ENCODE measurements around the gene MYBL2. TPM values are rescaled to one million over a fixed set of nuclear protein-coding genes. Genes with fewer than 3 reads are reported as not detected.
"Not testable (repeated sequence)": the region's sequence is repeated elsewhere in the genome, so short reads cannot be mapped to it uniquely, and the experiment has no call there.

The MYBL2 gene
- polyA plus RNA-seq, 1 of the 3 experiments (the other 2 are of a cell fraction) = 9.7 TPM

GRCh38 chr20:43642548-43642947 lies 24.4 kb upstream of the MYBL2 start:
- H3K36me3 ChIP-seq (replicated peaks in 1 of 2; ENCODE audit: control insufficient read depth in 1 of 2, insufficient read depth in 2 of 2, low read length in 1 of 2) = peaks cover 30 to 32% of the 10 kb centered on the region in 2 experiments
- H3K27me3 ChIP-seq (ENCODE audit: insufficient read depth) = no peaks in the 10 kb centered on the region
- TF ChIP-seq FOXM1 (IDR thresholded peaks at IDR 0.05; ENCODE audit: low read depth) (no peak), POLR2AphosphoS5 (IDR thresholded peaks at IDR 0.05; ENCODE audit: low read depth, low read length) (no peak), FOSL2 (IDR thresholded peaks at IDR 0.05; ENCODE audit: borderline replicate concordance, low read depth) (no peak), CTCF (IDR thresholded peaks at IDR 0.05) (no peak), FOXJ3 (CRISPR knock-in tag; IDR thresholded peaks at IDR 0.05) (no peak), MXI1 (IDR thresholded peaks at IDR 0.05; ENCODE audit: low read depth, low read length) (no peak), PBX3 (IDR thresholded peaks at IDR 0.05) (no peak), SMC3 (IDR thresholded peaks at IDR 0.05; ENCODE audit: low read depth, low read length) (no peak), SIN3A (IDR thresholded peaks at IDR 0.05; ENCODE audit: borderline replicate concordance, low read depth, low read length) (no peak), TCF12 (IDR thresholded peaks at IDR 0.05) (no peak), EZH2phosphoT487 (IDR thresholded peaks at IDR 0.05; ENCODE audit: borderline replicate concordance, low read depth) (no peak)
- H3K9ac ChIP-seq = no peak overlapping the region
- H4K20me1 ChIP-seq (ENCODE audit: insufficient read depth) = no peaks in the 10 kb centered on the region
- no peak overlapping the region for H3K27ac ChIP-seq (ENCODE audit: low read depth in 2 of 2, low read length in 1 of 2)
- H3K4me1 ChIP-seq (ENCODE audit: control insufficient read depth in 1 of 2, insufficient read depth in 2 of 2, low read depth in 1 of 2, low read length in 1 of 2) = no peaks in the 10 kb centered on the region
- H3K4me3 ChIP-seq (ENCODE audit: low read depth in 2 of 2, low read length in 1 of 2) = no peak overlapping the region
- no peak overlapping the region for H3K4me2 ChIP-seq
- no peak overlapping the region for H2AFZ ChIP-seq (ENCODE audit: low read depth)
- CTCF ChIA-PET = interaction anchor here (1.4 kb wide), 1 partner anchor 12 kb away, joined by 3 read pairs; no protein-coding TSS in a partner anchor
- 95% methylated on average over 4 of the region's 4 CpGs for WGBS (ENCODE audit: low lambda C conversion rate)
- no peaks in the 10 kb centered on the region for H3K9me3 ChIP-seq
- no peaks in the 10 kb centered on the region for H3F3A ChIP-seq (replicated peaks; ENCODE audit: insufficient read depth)
- no peaks in the 10 kb centered on the region for H3K9me2 ChIP-seq
- no peak for DNase-seq
- POLR2A ChIA-PET = no interaction called here
- no peaks in the 10 kb centered on the region for H3K79me2 ChIP-seq (ENCODE audit: insufficient read depth)

GRCh38 chr20:43650997-43651525 lies 15.9 kb upstream of the MYBL2 start:
- Histone ChIP-seq H3K36me3 (replicated peaks in 1 of 2; ENCODE audit: control insufficient read depth in 1 of 2, insufficient read depth in 2 of 2, low read length in 1 of 2) (peaks cover 6 to 11% of the 10 kb centered on the region in 2 experiments), H3K9me3 (no peaks in the 10 kb centered on the region), H3K4me2 (no peak overlapping the region), H3K27ac (ENCODE audit: low read depth in 2 of 2, low read length in 1 of 2) (no peak overlapping the region), H3K9me2 (no peaks in the 10 kb centered on the region), H3K27me3 (ENCODE audit: insufficient read depth) (no peaks in the 10 kb centered on the region), H3F3A (replicated peaks; ENCODE audit: insufficient read depth) (no peaks in the 10 kb centered on the region), H3K4me1 (ENCODE audit: control insufficient read depth in 1 of 2, insufficient read depth in 2 of 2, low read depth in 1 of 2, low read length in 1 of 2) (no peaks in the 10 kb centered on the region), H3K4me3 (ENCODE audit: low read depth in 2 of 2, low read length in 1 of 2) (no peak overlapping the region), H4K20me1 (ENCODE audit: insufficient read depth) (no peaks in the 10 kb centered on the region), H2AFZ (ENCODE audit: low read depth) (no peak overlapping the region), H3K79me2 (ENCODE audit: insufficient read depth) (no peaks in the 10 kb centered on the region), H3K9ac (no peak overlapping the region)
- 63% methylated on average over 3 of the region's 3 CpGs for WGBS (ENCODE audit: low lambda C conversion rate)
- ChIA-PET POLR2A (interaction anchor here (0.9 kb wide), 1 partner anchor 18 kb away, joined by 3 read pairs; no protein-coding TSS in a partner anchor), CTCF (interaction anchor here (1.7 kb wide), 1 partner anchor 113 kb away, joined by 4 read pairs; no protein-coding TSS in a partner anchor)
- TF ChIP-seq MXI1 (IDR thresholded peaks at IDR 0.05; ENCODE audit: low read depth, low read length) (no peak), FOSL2 (IDR thresholded peaks at IDR 0.05; ENCODE audit: borderline replicate concordance, low read depth) (no peak), RXRA (IDR thresholded peaks at IDR 0.05; ENCODE audit: borderline replicate concordance, low read depth) (no peak), JUND (IDR thresholded peaks at IDR 0.05) (no peak), USF2 (IDR thresholded peaks at IDR 0.05; ENCODE audit: borderline replicate concordance, low read depth, low read length) (no peak), POLR2AphosphoS5 (IDR thresholded peaks at IDR 0.05; ENCODE audit: low read depth, low read length) (no peak), RFX5 (IDR thresholded peaks at IDR 0.05; ENCODE audit: low read length) (no peak)
- DNase-seq = no peak

- H3K79me2 ChIP-seq (ENCODE audit: insufficient read depth); H3K9me3 ChIP-seq; H3K27ac ChIP-seq (ENCODE audit: low read depth in 2 of 2, low read length in 1 of 2); DNase-seq; H3K4me2 ChIP-seq; H4K20me1 ChIP-seq (ENCODE audit: insufficient read depth); H3K36me3 ChIP-seq (replicated peaks in 1 of 2; ENCODE audit: control insufficient read depth in 1 of 2, insufficient read depth in 2 of 2, low read length in 1 of 2); H3K27me3 ChIP-seq (ENCODE audit: insufficient read depth); H3K9me2 ChIP-seq; H3K9ac ChIP-seq; H3F3A ChIP-seq (replicated peaks; ENCODE audit: insufficient read depth); H3K4me3 ChIP-seq (ENCODE audit: low read depth in 2 of 2, low read length in 1 of 2); CTCF ChIA-PET; H3K4me1 ChIP-seq (ENCODE audit: control insufficient read depth in 1 of 2, insufficient read depth in 2 of 2, low read depth in 1 of 2, low read length in 1 of 2); POLR2A ChIA-PET; H2AFZ ChIP-seq (ENCODE audit: low read depth): not testable (repeated sequence)
- WGBS (ENCODE audit: low lambda C conversion rate) = 92% methylated on average over 10 of the region's 10 CpGs
Measured at GRCh38 chr20:43651650-43652184, 15.2 kb upstream of the MYBL2 start.

All from SK-N-SH (cell line).